Spleen (tissue), 11 donors: ENCODE data around the gene FAM83G. TPM values are rescaled to one million over a fixed set of nuclear protein-coding genes. Genes with fewer than 3 reads are reported as not detected.

Experiments
- DNase-seq: peaks from one replicate; pipeline ENCODE4 v3.0.0-alpha.2; 2020
- H3K27ac ChIP-seq, 8 donors: fragments of 200-600 bp; sonication (generic) in 7 of 8; 1 replicate in 4 of 8; 2 replicates in 4 of 8; pipeline versions ENCODE4 v1.5.0 to v1.8.0; 2016 to 2021; ENCODE audit warnings: inconsistent platforms in 4 of 8, mild to moderate bottlenecking in 4 of 8, moderate library complexity in 1 of 8
- H3K27me3 ChIP-seq, 7 donors: fragments of 200-600 bp; sonication (generic) in 6 of 7; replicated peaks in 1 of 7; 1 replicate in 4 of 7; 2 replicates in 3 of 7; pipeline versions ENCODE4 v1.5.0 to v1.8.0; 2016 to 2021; ENCODE audit warnings: inconsistent platforms in 3 of 7, mild to moderate bottlenecking in 1 of 7
- H3K36me3 ChIP-seq, 6 donors: fragments of 200-600 bp; sonication (generic) in 5 of 6; 1 replicate in 4 of 6; 2 replicates in 2 of 6; pipeline versions ENCODE4 v1.5.0 to v1.8.0; 2016 to 2021; ENCODE audit warnings: inconsistent platforms in 2 of 6
- H3K4me1 ChIP-seq, 6 donors: fragments of 200-600 bp; sonication (generic) in 5 of 6; 1 replicate in 3 of 6; 2 replicates in 3 of 6; pipeline versions ENCODE4 v1.5.0 to v1.8.0; 2016 to 2021; ENCODE audit warnings: inconsistent platforms in 3 of 6
- H3K4me3 ChIP-seq, 8 donors: fragments of 200-600 bp; sonication (generic) in 7 of 8; 1 replicate in 4 of 8; 2 replicates in 4 of 8; pipeline versions ENCODE4 v1.5.0 to v1.8.0; 2016 to 2021; ENCODE audit warnings: inconsistent platforms in 4 of 8, mild to moderate bottlenecking in 4 of 8, moderate library complexity in 2 of 8
- H3K9me3 ChIP-seq, 8 donors: fragments of 200-600 bp; sonication (generic) in 7 of 8; 1 replicate in 4 of 8; 2 replicates in 4 of 8; pipeline versions ENCODE4 v1.5.0 to v1.8.0; 2016 to 2021; ENCODE audit warnings: inconsistent platforms in 4 of 8
- POLR2A ChIP-seq, 3 donors: fragments of 450-650 bp; IDR thresholded peaks; one replicate each; pipeline ENCODE4 v1.5.1; 2017; ENCODE audit warnings: antibody characterized with exemption in 3 of 3, mild to moderate bottlenecking in 1 of 3
- POLR2AphosphoS5 ChIP-seq, 3 donors: sonication (generic); formaldehyde crosslinking; IDR thresholded peaks; one replicate each; pipeline ENCODE4 v1.5.1; 2017; ENCODE audit warnings: antibody characterized with exemption in 3 of 3
- WGBS, 5 donors: extraction: QIAGEN DNeasy Blood & Tissue Kit in 3 of 5; methylation state at CpG; one replicate each; pipeline versions ENCODE4 v1.1.5 to v1.1.7; 2013 to 2018; 5-methylcytosine and 5-hydroxymethylcytosine counted together
- intact Hi-C: fragments of 100-400 bp; cut with DNase I; formaldehyde crosslinking; loops from one replicate; pipeline ENCODE4 v1.15.0; 2023; ENCODE audit warnings: low total_unique reads
- polyA plus RNA-seq, 3 donors: library from polyadenylated mRNA; stranded (reverse); fragments of 200-250 nt; gene quantifications; one replicate each; pipeline ENCODE4 v1.2.1, GENCODE V29; 2013
- total RNA-seq, 7 donors: library from RNA; depleted of rRNA in 3 of 7; stranded (reverse); fragments of >200 nt in 3 of 7; fragmentation: NEBNext Ultra II Directional in 4 of 7; extraction: Animal tissue kit (Norgen Biotek cat#: 25700) in 4 of 7; gene quantifications; one replicate each; pipeline versions ENCODE4 v1.1.0 to v1.2.1, GENCODE V29; 2016 to 2021
- TF ChIP-seq, protein P1 (sequence below), 11 experiments: fragments of 200-600 bp in 7 of 11; fragments of 450-650 bp in 4 of 11; sonication (generic) in 4 of 11; IDR thresholded peaks in 8 of 11; conservative IDR thresholded peaks in 3 of 11; 1 replicate in 7 of 11; 2 replicates in 4 of 11; pipeline versions ENCODE4 v1.4.0 to v1.8.0; 2016 to 2021; ENCODE audit warnings: antibody characterized with exemption in 11 of 11, inconsistent platforms in 4 of 11, mild to moderate bottlenecking in 1 of 11
- donor health status: healthy with polysubstance abuse.
- donor health status: DM: no; HTN: no; CAD: no; lungs with moderate emphysema.
- donor health status: DM: no; HTN: no; CAD: no.
- donor health status: Bipolar disorder and iron deficiency.
- donor health status: healthy.
- donor health status: DM: no; HTN: no; CAD: no.
- donor health status: DM: yes; HTN: yes; CAD: no.

FAM83G gene
- total and polyA plus RNA-seq, 10 donors, result 1.3 to 5.4 (median 4.6) TPM

DNA sequence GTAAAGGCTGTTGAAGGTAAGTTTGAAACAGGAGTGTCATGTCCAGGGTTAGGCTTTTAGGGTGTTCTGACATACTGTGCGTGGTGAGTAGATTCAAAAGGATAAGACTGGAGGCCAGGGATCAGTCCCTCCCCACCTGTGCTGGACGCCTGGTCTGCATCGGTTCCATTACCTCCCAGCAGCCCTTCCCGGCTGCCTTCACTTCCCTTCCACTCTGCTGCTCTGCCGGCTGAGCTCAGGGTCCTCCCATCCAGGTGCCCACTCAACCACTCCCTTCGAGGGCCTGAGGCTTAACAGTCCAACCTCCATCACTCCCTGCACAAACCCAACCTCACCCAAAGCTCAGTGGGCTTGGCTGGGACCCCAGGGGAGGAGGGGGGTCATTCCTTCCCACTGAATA lies 56.7 kb downstream of the FAM83G start:
- TF ChIP-seq POLR2A (IDR thresholded peaks at IDR 0.05) (no peak), POLR2AphosphoS5 (IDR thresholded peaks at IDR 0.05) (no peak)
- TF ChIP-seq, protein P1, sequence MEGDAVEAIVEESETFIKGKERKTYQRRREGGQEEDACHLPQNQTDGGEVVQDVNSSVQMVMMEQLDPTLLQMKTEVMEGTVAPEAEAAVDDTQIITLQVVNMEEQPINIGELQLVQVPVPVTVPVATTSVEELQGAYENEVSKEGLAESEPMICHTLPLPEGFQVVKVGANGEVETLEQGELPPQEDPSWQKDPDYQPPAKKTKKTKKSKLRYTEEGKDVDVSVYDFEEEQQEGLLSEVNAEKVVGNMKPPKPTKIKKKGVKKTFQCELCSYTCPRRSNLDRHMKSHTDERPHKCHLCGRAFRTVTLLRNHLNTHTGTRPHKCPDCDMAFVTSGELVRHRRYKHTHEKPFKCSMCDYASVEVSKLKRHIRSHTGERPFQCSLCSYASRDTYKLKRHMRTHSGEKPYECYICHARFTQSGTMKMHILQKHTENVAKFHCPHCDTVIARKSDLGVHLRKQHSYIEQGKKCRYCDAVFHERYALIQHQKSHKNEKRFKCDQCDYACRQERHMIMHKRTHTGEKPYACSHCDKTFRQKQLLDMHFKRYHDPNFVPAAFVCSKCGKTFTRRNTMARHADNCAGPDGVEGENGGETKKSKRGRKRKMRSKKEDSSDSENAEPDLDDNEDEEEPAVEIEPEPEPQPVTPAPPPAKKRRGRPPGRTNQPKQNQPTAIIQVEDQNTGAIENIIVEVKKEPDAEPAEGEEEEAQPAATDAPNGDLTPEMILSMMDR (IDR thresholded peaks at IDR 0.05 in 8 of 11, conservative IDR thresholded peaks at IDR 0.05 in 3 of 11), result no peak
- intact Hi-C loops, result loop anchor here (10.0 kb wide), 1 partner anchor 67 kb away; no protein-coding TSS in a partner anchor
- no peak overlapping the region for H3K27ac ChIP-seq
- H3K27me3 ChIP-seq, result peaks cover 0 to 43% (median 0%) of the 10 kb centered on the region in 7 donors
- H3K36me3 ChIP-seq, result no peaks in the 10 kb centered on the region
- H3K9me3 ChIP-seq, result no peaks in the 10 kb centered on the region
- no peak for DNase-seq
- peaks cover 0 to 5% (median 0%) of the 10 kb centered on the region in 6 donors for H3K4me1 ChIP-seq
- WGBS, 5 donors, result 77 to 89% (median 81%) methylated on average over 6 of the region's 6 CpGs
- H3K4me3 ChIP-seq, result no peak overlapping the region

DNA sequence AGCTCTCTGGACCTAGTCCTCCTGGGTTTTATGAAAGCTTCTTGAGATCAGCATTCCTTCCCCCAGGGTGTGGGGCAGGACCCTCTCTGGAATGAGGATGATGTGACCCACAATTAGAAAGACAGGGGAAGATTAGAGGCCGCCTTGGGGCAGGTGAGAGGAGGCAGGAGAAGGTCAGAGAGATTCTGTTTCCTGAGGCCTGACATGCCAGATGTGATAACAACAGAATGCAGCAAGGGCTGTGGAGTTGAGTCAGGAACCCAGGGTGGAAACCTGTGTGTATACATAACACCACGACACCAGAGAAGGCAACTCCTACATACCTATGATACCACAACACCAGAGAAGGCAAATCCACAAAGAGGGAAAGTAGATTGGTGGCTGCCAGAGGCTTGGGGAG lies 58.0 kb downstream of the FAM83G start:
- H3K27me3 ChIP-seq, result peaks cover 0 to 43% (median 0%) of the 10 kb centered on the region in 7 donors
- H3K4me1 ChIP-seq, result peaks cover 0 to 5% (median 0%) of the 10 kb centered on the region in 6 donors
- H3K27ac ChIP-seq, result no peak overlapping the region
- no peak for DNase-seq
- H3K9me3 ChIP-seq, result no peaks in the 10 kb centered on the region
- 57 to 85% (median 75%) methylated on average over 2 of the region's 2 CpGs for WGBS, 5 donors
- no peaks in the 10 kb centered on the region for H3K36me3 ChIP-seq
- TF ChIP-seq, protein P1 (IDR thresholded peaks at IDR 0.05 in 8 of 11, conservative IDR thresholded peaks at IDR 0.05 in 3 of 11), result no peak
- TF ChIP-seq POLR2AphosphoS5 (IDR thresholded peaks at IDR 0.05), result no peak
- TF ChIP-seq POLR2A (IDR thresholded peaks at IDR 0.05), result no peak
- H3K4me3 ChIP-seq, result no peak overlapping the region
- intact Hi-C loops, result loop anchor here (10.0 kb wide), 1 partner anchor 68 kb away; no protein-coding TSS in a partner anchor

DNA sequence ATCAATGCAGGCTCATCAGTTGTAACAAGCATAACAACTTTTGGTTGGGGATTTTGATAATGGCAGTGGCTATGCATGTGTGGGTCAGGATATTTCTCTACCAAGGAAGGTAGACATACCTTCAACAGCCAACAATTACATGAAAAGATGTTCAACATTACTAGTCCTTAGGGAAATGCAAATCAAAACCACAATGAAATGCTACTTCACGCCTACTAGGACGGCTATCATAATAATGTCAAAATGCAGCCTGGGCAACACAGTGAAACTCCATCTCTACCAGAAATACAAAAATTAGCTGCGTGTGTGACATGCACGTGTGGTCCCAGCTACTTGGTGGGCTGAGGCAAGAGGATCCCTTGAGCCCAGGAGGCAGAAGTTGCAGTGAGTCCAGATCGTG lies 59.9 kb downstream of the FAM83G start:
- intact Hi-C loops, result loop anchor here (10.0 kb wide), 1 partner anchor 70 kb away; no protein-coding TSS in a partner anchor
- WGBS, 5 donors, result 57 to 75% (median 59%) methylated on average over 5 of the region's 5 CpGs

DNA sequence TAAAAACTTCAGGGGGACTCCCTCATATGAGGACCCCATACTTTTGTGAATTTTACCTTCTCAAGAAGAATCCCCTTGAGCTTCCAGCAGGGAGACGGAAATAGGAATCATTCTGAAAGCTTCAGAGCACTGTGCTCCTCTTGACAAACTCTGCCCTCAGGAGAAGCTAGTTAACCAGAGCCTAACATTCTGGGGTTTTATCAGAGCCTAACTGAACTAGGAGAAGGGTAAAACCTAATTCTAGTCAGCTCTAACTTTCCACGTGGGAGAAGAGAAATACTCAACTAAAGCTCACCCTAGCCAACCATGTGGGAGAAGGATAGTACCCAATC lies 65.9 kb downstream of the FAM83G start:
- no peak overlapping the region for H3K27ac ChIP-seq
- intact Hi-C loops, result no loop called here
- no peak overlapping the region for H3K4me3 ChIP-seq
- WGBS, 5 donors, result 70 to 96% (median 89%) methylated on average over 2 of the region's 2 CpGs
- H3K9me3 ChIP-seq, result no peaks in the 10 kb centered on the region
- no peak for DNase-seq
- TF ChIP-seq POLR2AphosphoS5 (IDR thresholded peaks at IDR 0.05) (no peak), POLR2A (IDR thresholded peaks at IDR 0.05) (no peak)
- peaks cover 0 to under 1% (median 0%) of the 10 kb centered on the region in 6 donors for H3K4me1 ChIP-seq
- H3K36me3 ChIP-seq, result no peaks in the 10 kb centered on the region
- no peaks in the 10 kb centered on the region for H3K27me3 ChIP-seq

More for the DNA sequence above, 59.9 kb downstream of the FAM83G start:
- H3K27ac ChIP-seq, result no peak overlapping the region
- no peaks in the 10 kb centered on the region for H3K9me3 ChIP-seq
- peaks cover 0 to 34% (median 0%) of the 10 kb centered on the region in 7 donors for H3K27me3 ChIP-seq
- no peak overlapping the region for H3K4me3 ChIP-seq
- no peaks in the 10 kb centered on the region for H3K4me1 ChIP-seq
- H3K36me3 ChIP-seq, result no peaks in the 10 kb centered on the region
- DNase-seq, result no peak
- TF ChIP-seq POLR2A (IDR thresholded peaks at IDR 0.05) (no peak), POLR2AphosphoS5 (IDR thresholded peaks at IDR 0.05) (no peak)
- TF ChIP-seq, protein P1 (IDR thresholded peaks at IDR 0.05 in 8 of 11, conservative IDR thresholded peaks at IDR 0.05 in 3 of 11), result no peak
